ENCODE data around the gene ABCB11. TPM values are rescaled to one million over a fixed set of nuclear protein-coding genes. Genes with fewer than 3 reads are reported as not detected.
"Not testable (repeated sequence)": the region's sequence is repeated elsewhere in the genome, so short reads cannot be mapped to it uniquely, and the experiment has no call there.

The ABCB11 gene
- polyA plus RNA-seq, 3 donors from 2014 or later, result not detected

DNA sequence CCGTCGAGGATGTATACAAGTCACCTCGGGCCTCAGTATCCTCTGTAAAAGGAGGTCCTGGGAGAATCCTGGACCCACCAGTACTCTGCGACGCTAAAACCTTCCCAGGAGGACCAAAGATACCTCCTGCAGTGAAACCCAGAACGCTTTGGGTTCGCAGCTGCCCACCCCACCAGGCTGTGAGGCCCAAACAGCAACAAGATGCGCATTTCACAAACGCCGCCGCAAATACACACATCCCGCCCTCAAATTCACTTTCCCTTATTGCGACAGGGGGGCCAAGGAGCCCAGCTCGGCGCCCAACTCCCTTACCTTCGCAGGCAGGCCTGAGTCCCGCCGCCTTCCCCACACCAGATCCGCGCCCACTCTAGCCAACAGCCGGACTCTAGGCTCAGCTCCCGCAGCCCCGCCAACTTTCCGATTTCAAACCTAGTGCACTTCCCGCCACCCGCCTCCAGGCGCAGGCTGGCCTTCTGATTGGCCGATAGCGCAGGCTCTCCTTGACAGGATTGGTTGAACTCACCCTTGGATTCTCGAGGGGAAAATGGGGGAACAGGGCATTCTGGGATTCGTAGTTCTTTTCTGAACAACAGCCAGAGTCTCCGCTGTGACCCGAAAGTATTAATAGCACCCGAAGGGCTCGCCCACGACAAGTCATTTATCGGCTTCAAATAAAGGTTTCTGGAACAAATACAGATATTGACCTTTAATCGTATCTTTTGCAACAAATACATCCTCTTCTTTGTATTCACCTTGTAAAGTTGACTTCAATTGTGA, 140.9 kb downstream of the ABCB11 start, which contains the start of gene SPC25:
SPC25 (minus strand) TSS at position 425 of the 777 bp plus-strand sequence. CDS start 911 bp downstream, outside the sequence.
- DNase-seq, result peak; percentile 83 to 87 (median 86)
- Mint-ChIP-seq H3K27ac (peak within 1 kb of the TSS in 5 of 6 donors; percentile 1 to 86 (median 63)), H3K4me3 (peak within 1 kb of the TSS; percentile 92 to 97 (median 95)), H3K36me3 (peaks cover 0 to 4% (median 0%) of the 10 kb centered on the region in 3 donors), H3K9me3 (no peaks in the 10 kb centered on the region), H3K27me3 (ENCODE audit: low read depth in 3 of 3) (peaks cover 6 to 16% (median 8%) of the 10 kb centered on the region in 3 donors), H3K4me1 (peaks cover 11 to 18% of the 10 kb centered on the region in 2 donors)

GRCh38 chr2:168889635-168890005, 141.5 kb downstream of the ABCB11 start:
- H3K9me3 Mint-ChIP-seq, result no peaks in the 10 kb centered on the region
- H3K27ac Mint-ChIP-seq, result no peak overlapping the region
- H3K36me3 Mint-ChIP-seq, result peaks cover 0 to 4% (median 0%) of the 10 kb centered on the region in 3 donors
- H3K4me1 Mint-ChIP-seq, result peaks cover 11 to 18% of the 10 kb centered on the region in 2 donors
- H3K27me3 Mint-ChIP-seq (ENCODE audit: low read depth in 3 of 3), result peaks cover 6 to 14% (median 8%) of the 10 kb centered on the region in 3 donors
- H3K4me3 Mint-ChIP-seq, result peak overlapping the region; percentile 92 to 97 (median 95)
- DNase-seq, result no peak

DNA sequence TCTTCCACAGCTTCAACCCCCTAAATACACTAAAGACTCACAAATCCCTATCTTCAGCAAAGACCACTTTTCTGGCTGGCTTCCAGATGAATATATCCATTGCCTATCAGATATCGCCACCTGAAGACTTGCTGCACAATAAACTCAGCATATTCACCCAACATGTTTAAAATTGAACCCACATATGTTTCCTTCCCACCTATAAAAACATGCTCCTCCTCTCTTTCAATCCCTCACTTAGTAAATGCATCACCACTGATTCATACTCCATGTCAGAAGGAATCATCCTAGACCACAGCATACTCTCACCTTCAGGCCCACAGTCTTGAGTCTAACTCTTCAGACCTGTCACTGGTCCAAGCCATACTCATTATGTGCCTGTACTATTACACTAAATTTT, 146.1 kb downstream of the ABCB11 start:
- Mint-ChIP-seq H3K4me1 (peaks cover 3 to 9% of the 10 kb centered on the region in 2 donors), H3K27me3 (ENCODE audit: low read depth in 3 of 3) (peaks cover under 1% of the 10 kb centered on the region in 3 donors), H3K9me3 (no peaks in the 10 kb centered on the region), H3K27ac (no peak overlapping the region), H3K4me3 (no peak overlapping the region), H3K36me3 (no peaks in the 10 kb centered on the region)
- no peak for DNase-seq

GRCh38 chr2:168882163-168882562, 149.0 kb downstream of the ABCB11 start:
- not testable (repeated sequence) for H3K36me3 Mint-ChIP-seq; H3K27ac Mint-ChIP-seq; H3K4me1 Mint-ChIP-seq; H3K9me3 Mint-ChIP-seq; H3K27me3 Mint-ChIP-seq (ENCODE audit: low read depth in 3 of 3); H3K4me3 Mint-ChIP-seq; DNase-seq

DNA sequence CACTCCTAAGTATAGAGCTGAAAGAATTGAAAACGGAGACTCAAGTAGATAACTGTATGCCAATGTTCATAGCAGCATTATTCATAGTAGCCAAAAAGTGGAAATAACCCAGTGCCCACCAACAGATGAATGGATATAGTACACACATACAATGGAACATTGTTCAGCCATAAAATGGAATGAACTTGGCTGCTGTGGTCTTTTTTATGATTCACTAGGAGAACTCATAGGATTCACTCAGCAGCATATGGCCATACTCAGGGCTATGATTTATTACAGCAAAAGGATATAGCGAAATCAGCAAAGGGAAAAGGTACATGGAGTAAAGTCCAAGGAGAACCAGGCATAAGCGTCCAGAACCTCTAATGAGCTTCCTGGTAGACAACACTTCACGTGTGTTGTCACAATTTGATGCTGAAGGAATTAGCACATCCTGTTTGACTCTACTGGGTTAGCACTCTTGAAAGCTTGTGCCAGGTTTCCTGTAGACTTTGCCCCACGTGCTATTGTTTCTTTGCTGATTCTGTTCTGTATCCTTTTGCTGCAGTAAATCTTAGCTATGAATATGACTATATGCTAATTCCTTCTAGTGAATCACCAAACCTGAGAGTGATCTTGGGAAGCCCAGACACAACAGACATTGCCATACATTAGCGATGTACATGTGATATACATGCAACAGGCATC, 156.6 kb downstream of the ABCB11 start:
- DNase-seq, result no peak
- Mint-ChIP-seq H3K36me3 (no peaks in the 10 kb centered on the region), H3K4me3 (no peak overlapping the region), H3K27me3 (ENCODE audit: low read depth in 3 of 3) (peaks cover 0 to under 1% (median 0%) of the 10 kb centered on the region in 3 donors), H3K4me1 (peaks cover 0 to 13% of the 10 kb centered on the region in 2 donors), H3K9me3 (no peaks in the 10 kb centered on the region), H3K27ac (no peak overlapping the region)

- H3K4me3 Mint-ChIP-seq; H3K9me3 Mint-ChIP-seq; H3K36me3 Mint-ChIP-seq; H3K27me3 Mint-ChIP-seq (ENCODE audit: low read depth in 3 of 3); DNase-seq; H3K4me1 Mint-ChIP-seq; H3K27ac Mint-ChIP-seq: not testable (repeated sequence)
Measured at GRCh38 chr2:168870824-168871223, 160.3 kb downstream of the ABCB11 start.

Other genes with a start within 250 kb of the ABCB11 start
- not detected for gene NOSTRIN, start 228.7 kb downstream of the ABCB11 start, polyA plus RNA-seq
- gene SPC25, start 140.9 kb downstream of the ABCB11 start, polyA plus RNA-seq, result 1 to 10 TPM in 1 of 3 donors, under 1 TPM in 1, not detected in 1; 0.39 to 1.7 TPM
- not detected for gene G6PC2, start 130.0 kb downstream of the ABCB11 start, polyA plus RNA-seq
- under 1 TPM in 1 of 3 donors, not detected in 2; 0.31 TPM for gene DHRS9, start 38.2 kb upstream of the ABCB11 start, polyA plus RNA-seq